ENCODE data around the gene NOP53.

GRCh38 chr19:47797996-47798903, 52.9 kb downstream of the NOP53 start:
- TF ChIP-seq, protein P1, sequence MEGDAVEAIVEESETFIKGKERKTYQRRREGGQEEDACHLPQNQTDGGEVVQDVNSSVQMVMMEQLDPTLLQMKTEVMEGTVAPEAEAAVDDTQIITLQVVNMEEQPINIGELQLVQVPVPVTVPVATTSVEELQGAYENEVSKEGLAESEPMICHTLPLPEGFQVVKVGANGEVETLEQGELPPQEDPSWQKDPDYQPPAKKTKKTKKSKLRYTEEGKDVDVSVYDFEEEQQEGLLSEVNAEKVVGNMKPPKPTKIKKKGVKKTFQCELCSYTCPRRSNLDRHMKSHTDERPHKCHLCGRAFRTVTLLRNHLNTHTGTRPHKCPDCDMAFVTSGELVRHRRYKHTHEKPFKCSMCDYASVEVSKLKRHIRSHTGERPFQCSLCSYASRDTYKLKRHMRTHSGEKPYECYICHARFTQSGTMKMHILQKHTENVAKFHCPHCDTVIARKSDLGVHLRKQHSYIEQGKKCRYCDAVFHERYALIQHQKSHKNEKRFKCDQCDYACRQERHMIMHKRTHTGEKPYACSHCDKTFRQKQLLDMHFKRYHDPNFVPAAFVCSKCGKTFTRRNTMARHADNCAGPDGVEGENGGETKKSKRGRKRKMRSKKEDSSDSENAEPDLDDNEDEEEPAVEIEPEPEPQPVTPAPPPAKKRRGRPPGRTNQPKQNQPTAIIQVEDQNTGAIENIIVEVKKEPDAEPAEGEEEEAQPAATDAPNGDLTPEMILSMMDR (conservative IDR thresholded peaks at IDR 0.05 in 1 of 2, IDR thresholded peaks at IDR 0.05 in 1 of 2; ENCODE audit: low read depth in 1 of 2, low read length in 2 of 2): no peak
- no peak for TF ChIP-seq EZH2 (IDR thresholded peaks at IDR 0.05; ENCODE audit: low read length, missing control alignments)

Measured in fibroblast of lung (primary cell).